IPS-NIHi11 (cell line): ENCODE results near the gene SRC.
"Not testable (repeated sequence)": the region's sequence is repeated elsewhere in the genome, so short reads cannot be mapped to it uniquely, and the experiment has no call there.

Experiments
- DNase-seq: peaks from one replicate; pipeline ENCODE4 v3.0.0; 2012; ENCODE audit warnings: mixed read lengths, low spot score

The SRC gene

DNA sequence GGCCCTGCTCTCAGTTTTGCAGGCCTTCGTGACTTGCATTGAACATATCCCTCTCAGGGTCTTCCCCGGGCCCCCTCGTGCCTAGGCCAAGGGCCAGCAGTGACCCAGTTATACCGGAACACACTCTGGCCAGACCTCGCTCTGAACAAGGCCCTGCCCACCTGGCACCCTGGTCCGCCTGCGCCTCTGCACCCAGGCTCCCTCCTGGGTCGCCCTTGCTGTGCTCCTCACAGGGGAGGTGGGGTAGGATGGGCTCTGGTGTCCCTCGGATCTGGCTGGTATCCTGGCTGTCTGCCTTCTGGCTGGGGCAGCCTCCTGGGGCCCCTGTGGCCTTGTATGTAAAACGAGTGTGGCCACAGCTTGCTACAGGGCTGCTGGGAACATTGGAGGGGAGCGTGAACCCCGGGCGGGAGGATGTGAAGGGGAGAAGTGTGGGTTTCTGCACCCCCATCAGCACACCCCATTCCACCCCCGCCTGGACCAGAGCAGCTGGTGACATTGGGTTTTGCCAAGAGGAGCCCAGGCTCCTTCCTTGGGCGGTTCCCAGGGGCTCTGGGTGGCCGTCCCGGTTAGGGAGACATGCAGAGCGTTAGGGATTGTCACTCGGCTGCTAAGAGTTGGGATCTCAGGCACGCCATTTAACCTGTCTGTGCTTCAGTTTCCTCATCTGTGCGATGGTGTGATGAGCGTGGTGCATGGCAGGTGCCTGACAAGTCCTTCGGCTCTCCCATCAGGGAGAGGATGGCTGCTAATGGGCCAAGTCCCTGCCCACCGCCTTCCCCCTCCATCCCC, 17.5 kb downstream of the SRC start:
- no peak for DNase-seq

DNA sequence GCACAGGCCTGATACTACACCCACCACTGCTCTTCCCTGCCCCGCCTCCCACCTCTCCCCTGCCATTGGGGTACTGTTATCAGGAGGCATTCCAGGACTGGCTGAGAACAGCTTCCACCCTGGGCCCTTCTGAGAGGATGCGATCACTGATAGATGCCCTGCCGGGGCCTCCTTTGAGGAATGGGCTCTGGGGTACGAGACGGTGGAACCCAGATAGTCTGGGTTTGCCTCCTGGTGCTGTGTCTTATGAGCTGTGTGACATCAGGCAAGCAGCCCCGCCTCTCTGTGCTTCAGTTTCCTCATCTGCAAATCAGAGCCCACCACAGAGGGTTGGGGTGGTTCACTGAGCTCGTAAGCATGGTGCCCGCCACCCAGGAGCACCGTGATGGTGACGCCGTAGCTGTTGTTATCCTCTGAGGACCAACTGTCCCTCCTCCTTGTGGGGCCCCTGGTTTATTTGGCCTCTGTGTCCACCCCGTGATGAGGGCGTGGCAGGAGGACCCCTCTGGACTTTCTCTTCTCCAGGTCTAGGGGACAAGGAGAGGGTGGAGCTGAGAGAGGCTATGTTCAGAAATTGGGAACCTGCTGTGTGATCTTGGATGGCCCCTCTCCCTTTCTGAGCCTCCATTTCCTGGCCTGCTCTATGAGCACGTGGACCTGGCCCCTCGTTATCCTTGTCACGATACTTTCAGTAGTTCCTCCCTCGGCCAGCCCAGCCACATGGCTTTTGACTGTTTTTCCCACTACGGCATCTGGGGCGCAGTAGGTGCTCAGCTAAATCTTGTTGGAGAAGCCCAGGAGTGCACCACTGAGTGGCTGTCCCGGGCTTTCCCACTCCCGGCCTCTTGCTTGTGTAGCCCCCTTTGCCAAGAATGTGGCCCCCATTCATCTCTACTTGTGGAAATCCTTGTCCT, 18.3 kb downstream of the SRC start:
- DNase-seq, result no peak

DNA sequence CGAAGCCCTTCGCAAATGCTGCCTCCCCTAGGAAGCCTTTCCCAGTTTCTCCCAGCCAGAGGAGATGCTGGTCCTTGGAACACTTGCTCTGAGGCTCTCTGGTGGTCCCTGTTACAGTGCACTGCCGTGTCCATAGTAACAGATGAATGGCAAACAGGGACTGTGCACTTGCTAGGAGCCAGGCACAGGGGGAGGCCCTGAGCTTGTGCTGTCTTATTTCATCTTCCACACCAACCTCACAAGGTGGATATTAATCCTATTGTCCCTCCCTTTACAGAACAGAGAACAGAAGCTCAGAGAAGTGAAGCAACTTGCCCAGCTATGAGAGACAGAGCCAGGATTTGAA, 19.0 kb downstream of the SRC start:
- no peak for DNase-seq

DNA sequence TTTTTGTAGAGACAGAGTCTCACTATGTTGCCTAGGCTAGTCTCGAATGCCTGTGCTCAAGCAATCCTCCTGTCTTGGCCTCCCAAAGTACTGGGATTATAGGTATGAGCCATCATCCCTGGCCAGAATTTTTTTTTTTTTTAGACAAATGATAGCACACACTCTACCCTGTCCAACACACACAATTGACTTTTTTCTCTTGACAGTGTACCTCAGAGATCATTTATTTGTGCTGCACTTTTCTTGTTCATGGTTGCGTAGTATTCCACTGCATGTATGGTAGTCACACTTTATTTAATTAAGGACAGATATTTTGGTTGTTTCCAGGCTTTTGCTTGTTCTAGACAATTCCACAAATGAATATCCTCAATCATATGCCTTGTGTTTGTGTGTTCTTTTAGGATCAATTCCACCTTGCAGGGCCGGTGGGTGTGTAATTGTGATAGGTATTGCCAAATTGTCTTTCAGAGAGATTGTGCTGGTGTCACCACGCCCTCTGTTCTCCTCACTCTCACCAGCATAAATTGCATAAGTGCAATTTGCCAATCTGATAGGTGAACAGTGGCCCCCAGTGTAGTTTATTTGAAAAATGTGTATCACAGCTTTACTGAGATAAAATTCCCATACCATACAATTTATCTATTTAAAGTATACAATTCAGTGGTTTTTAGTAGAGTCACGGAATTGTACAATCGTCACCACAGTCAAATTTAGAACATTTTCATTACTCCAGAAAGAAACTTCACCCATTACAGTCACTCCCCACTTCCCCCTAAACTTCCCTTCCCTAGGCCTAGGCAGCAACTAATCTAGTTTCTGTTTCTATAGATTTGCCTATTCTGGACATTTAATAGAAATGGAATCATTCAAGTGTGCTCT, 20.1 kb downstream of the SRC start:
- DNase-seq, result no peak

DNA sequence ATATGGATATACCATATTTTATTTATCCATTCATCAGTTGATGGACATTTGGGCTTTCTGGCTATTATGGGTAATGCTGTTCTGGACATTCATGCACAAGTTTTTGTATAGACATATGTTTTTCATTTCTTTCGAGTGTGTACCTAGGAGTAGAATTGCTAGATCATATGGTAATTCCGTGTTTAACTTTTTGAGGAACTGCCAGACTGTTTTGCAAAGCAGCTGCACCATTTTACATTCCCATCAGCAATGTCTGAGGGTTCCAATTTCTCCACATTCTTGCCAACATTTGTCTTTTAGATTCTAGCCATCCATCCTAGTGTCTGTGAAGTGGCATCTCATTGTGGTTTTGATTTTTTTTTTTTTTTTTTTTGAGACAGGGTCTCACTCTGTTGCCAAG, 20.8 kb downstream of the SRC start:
- DNase-seq, result no peak

DNA sequence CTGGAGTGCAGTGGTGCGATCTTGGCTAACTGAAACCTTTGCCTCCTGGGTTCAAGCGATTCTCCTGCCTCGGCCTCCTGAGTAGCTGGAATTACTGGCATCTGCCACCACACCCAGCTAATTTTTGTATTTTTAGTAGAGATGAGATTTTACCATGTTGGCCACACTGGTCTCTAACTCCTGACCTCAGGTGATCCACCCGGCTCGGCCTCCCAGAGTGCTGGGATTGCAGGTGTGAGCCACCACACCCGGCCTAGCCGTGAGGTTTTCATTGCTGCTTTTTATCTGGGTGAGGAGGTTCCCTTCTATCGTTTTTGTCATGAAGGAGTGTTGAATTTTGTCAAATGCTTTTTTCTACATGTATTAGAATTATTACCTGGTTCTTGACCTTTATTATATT, 23.9 kb downstream of the SRC start:
- DNase-seq, result no peak

DNA sequence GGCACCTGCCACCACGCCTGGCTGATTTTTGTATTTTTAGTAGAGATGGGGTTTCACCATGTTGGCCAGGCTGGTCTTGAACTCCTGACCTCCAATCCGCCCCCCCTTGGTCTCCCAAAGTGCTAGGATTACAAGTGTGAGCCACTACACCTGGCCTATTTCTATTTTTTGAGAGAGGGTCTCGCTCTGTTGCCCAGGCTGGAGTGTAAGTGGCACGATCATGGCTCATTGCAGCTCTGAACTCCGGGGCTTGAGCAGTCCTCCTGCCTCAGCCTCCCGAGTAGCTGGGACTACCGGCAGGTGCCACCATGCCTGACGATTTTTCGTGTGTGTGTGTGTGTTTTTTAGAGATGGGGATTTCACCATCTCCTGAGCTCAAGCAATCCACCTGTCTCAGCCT, 25.9 kb downstream of the SRC start:
- not testable (repeated sequence) for DNase-seq

DNA sequence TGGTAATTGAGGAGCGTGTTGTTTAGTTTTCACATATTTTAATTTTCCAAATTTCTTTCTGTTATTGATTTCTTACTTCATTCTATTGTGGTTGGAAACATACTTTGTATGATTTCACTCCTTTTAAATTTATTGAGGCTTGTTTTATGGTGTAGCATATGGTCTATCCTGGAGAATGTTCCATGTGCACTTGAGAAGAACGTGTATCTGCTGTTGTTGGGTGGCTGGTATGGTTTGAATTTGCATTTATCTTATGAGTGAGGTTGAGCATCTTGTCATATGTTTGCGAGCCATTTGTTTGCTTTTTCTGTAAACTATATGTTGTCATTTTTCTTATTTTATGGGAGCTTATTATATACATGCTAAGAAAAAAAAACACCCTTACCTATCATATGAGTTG, 26.5 kb downstream of the SRC start:
- no peak for DNase-seq

DNA sequence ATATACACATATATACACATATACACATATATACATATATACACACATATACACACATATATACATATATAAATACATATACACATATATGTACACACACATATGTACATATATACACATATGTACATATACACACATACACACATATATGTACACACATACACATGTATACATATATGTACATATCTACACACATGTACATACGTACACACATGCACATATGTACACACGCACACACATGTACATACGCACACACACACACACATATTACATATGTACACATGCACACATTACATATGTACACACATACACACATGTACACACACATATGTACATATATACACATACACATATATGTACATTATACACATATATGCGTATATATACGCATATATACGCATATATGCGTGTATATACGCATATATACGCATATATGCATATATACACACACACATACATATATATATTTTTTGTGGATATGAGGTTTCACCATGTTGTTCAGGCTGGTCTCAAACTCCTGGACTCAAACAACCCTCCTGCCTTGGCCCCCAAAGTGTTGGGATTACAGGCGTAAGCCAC, 27.2 kb downstream of the SRC start:
- DNase-seq, result no peak

DNA sequence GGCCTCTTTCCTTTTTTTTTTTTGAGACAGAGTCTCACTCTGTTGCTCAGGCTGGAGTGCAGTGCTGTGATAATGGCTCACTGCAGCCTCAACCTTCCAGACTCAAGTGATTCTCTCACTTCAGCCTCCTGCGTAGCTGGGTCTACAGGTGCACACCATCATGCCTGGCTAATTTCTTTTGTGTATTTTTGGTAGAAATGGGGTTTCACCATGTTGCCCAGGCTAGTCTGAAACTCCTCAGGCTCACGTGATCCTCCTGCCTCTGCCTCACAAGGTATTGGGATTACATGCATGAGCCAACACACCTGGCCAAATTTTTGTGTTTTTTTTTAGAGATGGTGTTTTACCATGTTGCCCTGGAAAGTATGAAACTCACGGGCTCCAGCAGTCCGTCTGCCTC, 29.3 kb downstream of the SRC start:
- DNase-seq, result no peak

DNA sequence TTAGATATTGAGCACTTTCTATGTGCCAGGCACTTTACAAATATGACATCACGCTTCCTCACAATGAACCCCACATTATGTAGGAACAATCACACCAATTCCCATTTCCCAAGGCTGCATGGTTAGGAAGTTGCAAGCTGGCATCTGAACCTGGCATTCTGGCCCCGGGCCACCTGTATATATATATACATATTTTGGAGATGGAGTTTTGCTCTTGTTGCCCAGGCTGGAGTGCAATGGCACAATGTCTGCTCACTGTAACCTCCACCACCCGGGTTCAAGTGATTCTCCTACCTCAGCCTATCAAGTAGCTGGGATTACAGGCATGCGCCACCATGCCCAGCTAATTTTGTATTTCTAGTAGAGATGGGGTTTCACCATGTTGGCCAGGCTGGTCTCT, 30.4 kb downstream of the SRC start:
- no peak for DNase-seq

DNA sequence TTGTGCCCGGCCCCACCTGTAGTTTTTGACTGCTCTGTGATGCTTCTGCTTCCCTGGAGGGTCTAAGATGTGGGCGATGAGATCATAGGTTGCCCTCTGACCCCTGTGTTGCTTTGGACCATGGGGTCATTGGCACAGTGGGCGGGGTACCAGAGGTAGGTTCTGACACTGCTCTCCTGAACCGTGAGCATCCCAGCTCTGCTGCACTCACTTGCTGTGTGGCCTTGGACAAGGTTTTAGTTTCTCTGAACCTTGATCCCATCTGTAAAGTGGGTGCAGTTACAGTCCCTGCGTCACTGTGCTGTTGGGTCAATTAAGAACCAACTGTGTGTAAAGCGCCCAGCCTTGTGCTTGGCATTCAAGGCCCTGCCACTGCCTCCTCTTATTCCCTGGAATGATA, 30.9 kb downstream of the SRC start:
- DNase-seq, result no peak

DNA sequence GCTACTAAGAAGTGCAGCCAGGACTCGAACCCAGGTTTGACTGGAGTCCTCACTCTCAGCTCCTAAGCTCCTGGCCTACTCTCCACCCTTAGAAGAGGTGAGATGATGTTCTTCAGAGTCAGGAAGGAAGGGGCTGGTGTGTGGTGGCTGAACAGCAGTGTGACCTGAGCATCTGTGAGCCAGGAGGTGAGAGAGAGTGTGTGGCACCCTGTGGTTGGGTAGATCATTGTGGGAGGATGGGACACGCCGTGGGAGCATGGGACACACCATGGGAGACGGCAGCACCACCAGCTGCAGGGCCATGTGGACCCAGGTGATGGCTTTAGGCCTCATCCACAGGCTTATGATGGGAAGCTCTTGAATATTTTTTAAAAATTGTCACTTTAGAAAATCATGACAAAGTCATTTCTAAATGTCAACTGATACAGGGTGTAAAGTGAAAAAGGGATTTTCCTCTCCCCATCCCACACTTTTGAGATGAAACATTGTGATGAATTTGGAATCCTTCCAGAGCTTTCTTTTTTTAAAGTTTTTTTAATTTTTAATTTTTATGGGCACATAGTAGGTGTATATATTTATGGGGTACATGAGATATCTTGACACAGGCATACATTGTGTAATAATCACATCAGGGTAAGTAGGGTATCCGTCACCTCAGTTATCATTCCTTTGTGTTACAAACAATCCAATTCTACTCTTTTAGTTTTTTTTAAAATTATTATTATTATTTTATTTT, 31.6 kb downstream of the SRC start:
- DNase-seq, result no peak

DNA sequence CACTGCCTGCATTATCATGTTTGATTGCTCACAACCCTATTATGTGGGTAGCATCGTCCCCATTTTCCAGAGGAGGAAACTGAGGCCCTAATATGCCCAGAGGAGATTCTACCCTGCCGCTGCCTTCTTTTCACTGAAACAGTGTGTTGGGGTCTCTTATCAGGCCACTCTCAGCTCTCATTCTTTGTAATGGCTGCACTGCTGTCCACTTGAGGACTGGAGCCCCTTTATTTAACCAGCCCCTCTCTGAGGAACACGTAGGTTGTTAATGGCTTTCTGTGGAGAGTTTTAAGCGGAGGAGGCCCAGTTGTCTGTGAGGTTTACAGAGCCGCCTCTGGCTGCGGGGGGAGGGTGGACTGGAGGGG, 32.5 kb downstream of the SRC start:
- no peak for DNase-seq

DNA sequence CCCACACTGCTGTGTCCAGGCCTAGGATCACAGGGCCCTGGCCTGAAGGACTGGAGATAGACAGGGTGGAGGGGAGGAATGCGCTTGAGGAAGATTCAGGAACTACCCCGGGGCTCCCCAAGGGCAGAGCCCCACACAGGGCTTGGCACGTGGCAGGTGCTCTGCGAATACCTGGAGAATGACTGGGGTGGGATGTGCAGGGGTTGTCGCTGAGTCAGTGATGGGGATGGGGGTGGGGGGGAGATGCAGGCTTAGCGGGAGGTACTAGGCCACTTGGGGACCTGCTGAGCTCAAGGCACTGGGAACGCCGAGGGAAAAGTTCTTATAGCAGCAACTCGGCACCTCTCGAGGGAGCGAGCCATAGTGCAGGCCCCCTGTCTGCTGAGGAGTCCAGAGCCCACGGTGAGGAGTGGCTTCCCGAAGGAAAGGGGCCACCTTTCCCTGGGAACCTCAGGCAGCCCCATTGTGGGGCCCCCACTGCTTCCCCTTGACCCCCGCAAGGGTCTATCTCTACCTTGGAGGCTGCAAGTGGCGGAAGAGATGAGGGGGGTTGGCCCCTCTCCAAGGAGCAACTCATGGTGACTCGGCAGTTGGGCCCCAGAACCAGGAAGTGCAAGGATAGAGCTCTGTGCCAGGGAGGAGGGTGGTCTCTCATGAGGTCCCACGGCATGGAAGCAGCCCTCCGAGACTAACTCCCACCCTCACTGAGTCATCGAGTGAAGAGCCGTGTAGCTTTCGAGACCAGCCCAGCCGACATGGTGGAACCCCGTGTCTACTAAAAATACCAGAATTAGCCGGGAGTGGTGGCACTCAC, 33.1 kb downstream of the SRC start:
- no peak for DNase-seq

DNA sequence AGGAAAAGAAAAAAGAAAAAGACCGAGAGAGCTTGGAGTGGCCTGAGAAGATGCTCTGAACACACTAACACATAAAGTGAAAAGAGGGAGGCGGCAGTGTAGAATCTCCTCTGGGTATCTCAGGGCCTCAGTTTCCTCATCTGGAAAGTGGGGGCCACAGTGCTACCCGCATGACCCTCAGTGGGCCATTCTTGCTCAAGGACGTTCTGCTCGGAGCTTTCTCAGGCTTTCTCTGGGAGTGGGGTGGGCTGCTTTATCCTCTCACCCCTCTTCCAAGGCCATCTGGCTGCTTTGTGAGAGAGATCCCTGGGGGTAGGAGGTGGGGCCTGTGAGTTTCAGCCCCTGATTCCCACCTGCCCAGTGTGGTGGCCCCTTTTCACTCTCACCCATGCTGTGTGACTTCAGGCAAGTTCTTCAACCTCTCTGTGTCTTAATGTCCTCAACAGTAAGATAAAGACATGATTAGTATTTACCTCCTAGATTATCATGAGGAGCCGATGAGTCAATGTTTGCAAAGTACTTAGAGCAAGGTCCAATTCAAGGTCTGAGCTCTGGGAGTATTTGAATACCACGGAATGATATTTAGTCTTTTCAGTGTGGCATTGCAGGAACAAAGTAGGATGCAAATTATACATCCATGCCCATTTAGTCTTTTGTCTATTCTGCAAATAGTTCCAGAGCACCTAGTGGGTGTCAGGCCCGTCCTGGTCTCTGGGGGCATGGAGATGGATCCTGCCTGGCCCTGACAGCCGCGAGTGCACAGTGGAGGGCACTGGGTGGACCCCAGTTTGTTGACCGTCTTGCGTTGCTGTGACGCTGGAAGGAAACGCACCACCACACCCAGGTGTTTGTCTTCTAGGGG, 34.3 kb downstream of the SRC start:
- DNase-seq, result no peak

DNA sequence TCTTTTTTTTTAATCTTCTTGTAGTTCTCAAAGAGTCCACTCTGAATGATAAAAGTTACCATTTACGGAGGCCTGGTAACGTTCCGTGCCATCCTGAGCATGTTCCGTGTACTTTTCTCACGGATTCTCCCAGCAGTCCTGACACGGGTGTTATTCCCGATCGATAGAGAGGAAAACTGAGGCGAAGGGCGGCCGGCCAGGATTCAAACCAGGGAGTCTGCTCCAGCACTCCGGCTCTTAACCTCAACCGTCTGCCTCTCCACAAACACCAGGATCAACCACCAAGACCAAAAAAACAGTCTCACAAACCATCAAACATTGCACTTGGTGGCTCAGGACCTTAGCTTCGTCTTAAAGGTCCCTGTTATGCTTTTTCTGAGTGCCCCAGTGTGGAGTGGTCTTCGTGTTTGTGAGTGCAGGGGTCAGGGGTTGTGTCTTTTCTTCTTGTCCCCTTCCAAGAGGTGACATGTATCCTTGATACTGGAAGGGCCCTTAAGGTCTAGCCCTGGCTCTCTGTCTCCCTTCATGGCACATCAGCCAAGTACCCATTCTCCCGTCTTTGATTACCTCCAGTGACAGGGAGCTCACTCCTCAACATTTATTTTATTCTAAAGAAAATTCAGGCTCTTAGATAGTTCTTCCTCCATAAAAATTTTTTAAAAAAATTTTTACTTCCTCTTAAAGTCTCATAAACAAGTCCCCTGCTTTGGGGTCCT, 35.1 kb downstream of the SRC start:
- DNase-seq, result no peak

DNA sequence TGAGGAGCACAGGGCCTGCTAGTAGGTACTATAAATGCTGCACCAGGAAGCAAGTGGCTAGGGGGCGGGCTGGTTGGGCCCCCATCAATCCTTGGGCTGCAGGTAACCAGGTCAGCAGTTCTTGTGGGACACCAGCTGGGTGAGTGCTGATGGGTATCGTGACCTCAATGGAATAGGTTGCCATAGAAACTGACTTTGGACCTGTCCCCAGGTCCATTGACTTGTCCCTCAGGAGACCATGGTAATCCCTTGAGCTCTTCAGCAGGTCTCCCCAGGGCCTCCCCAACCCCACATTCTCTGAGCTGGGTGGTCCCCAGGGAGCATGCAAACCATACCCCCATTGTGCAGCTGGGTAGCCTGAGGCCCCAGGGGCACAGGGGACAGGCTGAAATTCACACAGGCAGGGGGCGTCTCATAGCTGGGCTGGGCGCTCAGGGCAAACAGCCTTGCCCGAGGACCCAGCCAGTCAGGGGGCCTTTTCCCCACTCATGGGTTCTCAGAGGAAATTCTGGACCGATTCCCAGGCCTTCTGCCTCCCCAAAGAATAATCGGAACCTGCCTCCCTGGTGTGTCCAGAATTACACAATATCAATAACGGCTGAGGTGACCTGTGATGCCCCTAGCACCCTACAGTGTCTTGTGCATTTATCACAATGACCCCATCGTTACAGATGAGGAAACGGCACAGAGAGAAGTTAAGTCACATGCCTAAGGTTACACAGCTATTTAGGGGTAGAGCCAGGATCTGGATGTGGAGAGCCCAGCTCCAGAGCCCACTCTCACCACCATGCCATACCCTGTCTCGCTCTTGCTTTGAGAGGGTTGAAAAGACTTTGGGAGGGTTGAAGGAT, 35.9 kb downstream of the SRC start:
- DNase-seq, result no peak
